NCI-H524 (cell line): ENCODE results near the gene HSD17B2.
"Not testable (repeated sequence)": the region's sequence is repeated elsewhere in the genome, so short reads cannot be mapped to it uniquely, and the experiment has no call there.

ENCODE experiments used
- DNase-seq, 2 experiments: peaks; one replicate each; lab custom pipeline; 2025; lab: John Stamatoyannopoulos, UW

The HSD17B2 gene, protein sequence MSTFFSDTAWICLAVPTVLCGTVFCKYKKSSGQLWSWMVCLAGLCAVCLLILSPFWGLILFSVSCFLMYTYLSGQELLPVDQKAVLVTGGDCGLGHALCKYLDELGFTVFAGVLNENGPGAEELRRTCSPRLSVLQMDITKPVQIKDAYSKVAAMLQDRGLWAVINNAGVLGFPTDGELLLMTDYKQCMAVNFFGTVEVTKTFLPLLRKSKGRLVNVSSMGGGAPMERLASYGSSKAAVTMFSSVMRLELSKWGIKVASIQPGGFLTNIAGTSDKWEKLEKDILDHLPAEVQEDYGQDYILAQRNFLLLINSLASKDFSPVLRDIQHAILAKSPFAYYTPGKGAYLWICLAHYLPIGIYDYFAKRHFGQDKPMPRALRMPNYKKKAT

DNA sequence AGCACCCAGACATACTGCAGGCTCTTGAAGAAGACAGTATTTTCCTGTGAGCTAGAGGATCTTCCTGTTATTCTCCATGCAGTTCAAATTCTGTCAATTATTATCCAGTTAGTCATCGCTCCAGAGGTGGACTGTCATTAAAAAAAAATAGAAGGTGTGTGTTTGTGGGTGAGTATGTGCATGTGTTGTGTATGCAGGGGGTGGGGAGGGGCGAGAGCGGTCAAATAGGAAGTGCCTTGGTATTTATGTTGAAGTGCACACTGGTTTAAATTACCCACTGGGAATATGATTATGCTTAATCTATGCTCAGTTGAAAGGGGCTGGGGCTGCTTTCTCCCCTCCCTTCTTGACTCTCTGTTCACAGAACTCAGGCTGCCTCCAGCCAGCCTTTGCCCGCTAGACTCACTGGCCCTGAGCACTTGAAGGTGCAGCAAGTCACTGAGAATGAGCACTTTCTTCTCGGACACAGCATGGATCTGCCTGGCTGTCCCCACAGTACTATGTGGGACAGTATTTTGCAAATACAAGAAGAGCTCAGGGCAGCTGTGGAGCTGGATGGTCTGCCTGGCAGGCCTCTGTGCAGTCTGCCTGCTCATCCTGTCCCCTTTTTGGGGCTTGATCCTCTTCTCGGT is at the start of gene HSD17B2:
Gene HSD17B2 (plus strand): TSS at position 273 of the 632 bp plus-strand sequence. CDS start 172 bp downstream, at position 445.
- no peak for DNase-seq

DNA sequence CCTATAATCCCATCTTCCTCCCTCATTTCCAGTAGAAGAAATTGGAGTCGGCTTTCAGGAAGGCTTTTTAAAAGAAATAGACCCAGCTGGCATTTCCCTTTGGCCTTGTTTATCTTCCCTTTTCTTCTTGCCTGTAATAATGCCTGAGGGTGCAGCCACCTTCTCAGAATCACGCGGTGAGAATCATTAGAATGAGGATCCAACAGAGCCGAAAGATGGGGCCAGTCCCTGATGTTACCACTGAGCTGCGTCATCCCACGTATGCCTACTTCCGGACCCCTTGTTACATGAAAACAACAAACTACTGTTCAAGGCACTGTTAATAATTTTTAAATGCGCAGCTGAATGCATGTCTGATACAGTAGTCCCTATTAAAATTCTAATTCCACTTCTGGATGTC is 47.9 kb upstream of the HSD17B2 start:
- DNase-seq = no peak

DNA sequence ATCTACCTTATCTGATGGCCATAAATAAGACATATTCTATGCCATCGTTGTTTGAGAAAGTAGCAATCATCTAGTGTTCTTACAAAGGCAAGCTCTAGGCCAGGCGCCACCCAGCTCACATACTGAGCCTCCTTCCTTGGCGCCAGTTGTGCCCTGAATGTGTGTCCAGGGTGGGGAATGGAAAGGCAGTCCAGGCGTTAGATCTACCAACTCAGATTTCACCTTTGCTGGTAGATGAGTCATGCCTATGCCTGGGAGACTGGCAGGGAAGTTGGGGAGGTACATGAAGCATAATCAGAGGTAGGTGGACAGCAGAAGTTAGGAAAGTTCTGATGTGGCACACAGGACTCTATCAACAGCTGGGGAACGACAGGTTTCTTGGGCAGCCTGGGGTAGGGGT is 47.3 kb upstream of the HSD17B2 start:
- DNase-seq = no peak

DNA sequence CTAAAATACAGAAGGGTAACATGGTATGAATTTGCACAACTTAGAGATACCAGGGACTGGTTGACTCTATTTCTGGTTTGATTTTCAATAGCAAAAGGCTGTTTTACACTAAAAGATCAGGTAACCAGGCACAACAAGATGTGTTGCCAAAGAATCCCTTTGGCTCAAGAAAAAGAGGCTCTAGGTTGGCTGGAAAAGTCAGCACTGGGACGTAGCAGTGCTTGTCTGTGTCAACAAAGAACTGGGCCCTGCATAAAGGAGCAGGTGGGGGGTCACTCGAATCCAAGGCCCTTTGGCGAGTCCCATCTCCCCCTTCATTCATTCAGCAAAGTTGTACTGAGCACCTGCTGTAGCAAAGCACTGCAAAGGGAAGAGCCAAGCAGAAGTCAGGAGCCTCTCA is 42.2 kb upstream of the HSD17B2 start:
- no peak for DNase-seq

DNA sequence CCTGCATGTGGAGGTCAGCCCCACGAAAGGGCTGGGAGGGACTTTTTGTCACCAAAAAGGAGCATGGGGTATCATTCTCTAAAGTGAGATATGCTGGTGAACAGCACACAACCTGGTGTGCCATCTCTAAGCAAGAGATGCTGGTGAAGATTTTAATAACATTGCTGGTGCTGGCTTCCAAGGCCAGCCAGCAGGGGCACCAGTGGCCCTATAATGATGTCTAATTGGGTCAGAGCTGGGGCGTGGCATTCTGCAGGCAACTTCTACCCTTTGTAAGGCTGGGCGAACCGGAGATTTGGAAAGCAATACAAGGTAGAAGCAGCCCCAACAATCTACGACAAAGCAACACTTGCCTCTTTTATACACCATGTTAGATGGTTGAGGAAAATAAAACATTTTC is 40.6 kb upstream of the HSD17B2 start:
- DNase-seq = peak in 1 of 2 experiments; percentile 39

DNA sequence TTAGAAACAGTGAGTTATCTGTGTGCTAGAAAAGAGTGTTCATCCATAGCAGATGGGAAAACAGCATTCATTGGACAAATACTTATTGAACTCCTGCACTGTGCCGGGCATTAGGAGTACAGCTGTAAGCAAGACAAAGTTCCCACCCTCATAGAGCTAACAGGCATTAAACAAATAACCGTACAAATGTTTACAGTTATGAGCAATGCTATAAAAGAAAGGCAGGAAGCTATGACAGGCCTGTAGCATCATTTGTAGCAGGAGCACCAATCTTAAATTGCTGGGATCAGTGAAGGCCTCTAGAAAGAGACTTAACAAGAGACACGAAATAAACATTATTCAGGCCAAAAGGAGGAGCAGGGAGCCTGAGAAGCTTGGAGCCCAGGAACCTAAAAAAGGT is 39.4 kb upstream of the HSD17B2 start:
- DNase-seq = no peak

DNA sequence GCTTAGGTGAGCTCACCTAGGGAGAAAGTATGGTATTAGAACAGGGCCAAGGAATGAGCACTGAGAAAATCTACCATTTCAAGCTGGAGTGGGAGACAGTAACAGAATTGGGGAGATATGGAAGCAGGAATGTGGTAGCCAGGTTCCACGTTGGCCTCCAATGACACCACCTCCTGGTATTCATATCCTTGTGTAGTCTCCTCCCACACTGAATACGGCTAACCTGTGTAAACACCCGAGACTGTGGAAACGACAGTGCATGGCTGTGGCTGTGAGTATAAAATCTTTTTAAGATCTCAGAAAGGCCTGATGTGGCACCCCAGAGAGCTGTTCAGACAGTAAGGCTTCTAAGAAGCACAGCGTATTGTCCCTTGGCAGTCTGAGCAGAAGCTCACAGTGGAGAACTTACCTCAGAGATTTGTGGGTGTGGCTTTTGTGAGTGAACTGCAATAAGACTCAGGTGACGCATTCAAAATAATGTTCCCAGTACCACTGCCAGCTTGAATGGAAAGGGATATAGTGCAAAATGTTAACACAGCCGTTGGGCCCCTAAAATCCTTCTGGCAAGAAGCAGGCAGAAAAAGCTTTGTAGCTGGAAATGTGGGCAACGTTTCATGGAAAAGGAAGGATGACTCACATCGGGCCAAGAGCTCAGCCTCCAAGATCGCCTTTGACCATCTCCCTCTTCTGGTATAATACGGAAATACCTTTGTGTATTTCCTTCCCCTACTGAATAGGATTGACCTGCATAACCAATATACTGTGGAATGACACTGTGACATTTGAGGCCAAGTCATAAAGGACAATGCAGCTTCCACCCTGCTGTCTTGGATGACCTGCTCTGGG is 38.2 kb upstream of the HSD17B2 start:
- peak in 1 of 2 experiments; percentile 11 for DNase-seq

DNA sequence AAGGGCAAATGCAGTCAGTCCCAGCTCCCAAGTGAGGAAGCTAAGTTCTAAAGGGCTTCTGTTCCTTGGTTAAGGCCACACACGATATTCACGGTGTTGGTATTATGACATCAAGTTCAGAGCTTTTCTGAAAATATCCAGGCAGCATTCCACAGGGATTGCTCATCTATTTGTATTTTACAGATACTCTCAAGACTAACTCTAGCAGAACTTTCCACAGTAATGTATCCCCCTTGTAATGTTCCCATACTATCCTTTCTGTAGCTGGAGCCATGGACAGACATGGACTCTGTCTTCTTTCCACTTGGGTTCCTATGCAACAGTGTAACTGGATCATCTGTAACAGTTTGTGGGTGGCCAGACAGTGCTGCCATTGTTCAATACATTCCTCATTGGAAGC is 37.3 kb upstream of the HSD17B2 start:
- DNase-seq = no peak

DNA sequence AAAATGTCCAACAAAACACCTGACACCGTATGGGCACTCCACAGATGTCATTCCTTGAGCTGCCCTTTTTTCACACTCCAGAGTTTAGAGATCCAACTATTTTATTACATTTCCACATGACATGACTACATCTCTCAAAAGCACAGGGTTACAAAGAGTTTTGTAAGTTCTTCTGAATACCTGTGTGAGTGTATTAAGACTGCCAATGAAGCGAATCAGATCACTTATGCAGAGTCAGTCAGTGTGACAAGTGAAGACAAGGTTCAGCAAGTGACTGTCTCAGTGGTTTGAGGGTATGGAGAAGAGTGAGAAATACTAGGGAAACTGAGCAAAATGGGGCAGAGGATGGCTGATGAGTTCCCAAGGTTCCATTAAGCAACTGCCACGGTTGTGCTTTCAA is 32.2 kb upstream of the HSD17B2 start:
- no peak for DNase-seq

DNA sequence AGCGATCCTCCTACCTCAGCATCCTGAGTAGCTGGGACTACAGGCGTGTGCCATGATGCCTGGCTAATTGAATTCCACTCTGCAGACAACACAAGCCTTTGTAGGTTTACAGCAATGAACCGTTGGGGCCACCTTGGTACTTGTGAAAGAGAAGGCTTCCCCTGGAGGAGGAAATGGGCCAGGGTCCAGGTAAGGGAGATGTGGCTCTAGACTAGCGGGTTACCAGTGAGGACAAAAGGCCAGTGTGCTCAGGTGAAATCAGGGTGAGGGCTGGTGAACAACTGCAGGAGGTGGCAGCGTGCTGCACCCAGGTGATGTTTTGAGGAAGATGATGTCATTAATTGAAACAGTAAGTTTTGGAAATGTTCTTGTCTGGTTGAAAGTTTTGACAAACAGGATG is 30.5 kb upstream of the HSD17B2 start:
- no peak for DNase-seq

DNA sequence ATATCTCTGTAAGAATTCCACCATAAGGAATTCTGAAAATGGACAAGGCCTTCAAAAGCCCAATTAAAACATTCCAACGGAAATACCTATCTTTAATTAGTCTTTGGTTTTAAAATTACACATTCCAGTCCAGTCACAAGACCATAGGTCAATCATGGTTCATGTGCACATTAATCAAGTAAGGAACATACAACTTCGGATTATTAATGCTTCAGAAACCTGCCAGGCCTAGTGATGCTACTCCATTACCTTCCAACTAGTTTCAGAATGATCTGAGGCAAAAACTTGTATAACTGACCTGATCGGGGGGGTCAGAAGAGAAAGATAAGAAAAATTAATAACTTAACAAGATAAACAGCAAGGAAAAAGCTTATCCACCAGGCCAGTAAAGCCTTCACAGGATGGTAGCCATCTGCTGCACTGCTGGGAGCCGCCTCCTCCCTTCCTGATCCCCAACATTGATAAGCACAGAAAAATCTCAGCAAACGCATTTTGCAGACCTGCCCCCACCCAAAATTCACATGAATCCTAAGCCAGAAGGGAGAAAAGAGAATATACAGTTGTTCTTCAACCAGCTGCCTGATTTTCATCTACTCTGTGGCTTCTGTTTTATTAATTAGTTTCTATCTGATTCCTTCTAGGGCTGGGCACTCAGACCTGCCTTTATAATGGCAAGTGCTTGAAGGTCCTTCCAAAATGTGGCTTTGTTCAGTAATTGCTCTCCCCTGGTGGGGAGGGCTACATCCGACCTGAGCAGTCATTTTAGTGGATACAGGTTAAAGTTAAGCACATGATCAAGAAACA is 29.8 kb upstream of the HSD17B2 start:
- peak; percentile 46 to 79 for DNase-seq

DNA sequence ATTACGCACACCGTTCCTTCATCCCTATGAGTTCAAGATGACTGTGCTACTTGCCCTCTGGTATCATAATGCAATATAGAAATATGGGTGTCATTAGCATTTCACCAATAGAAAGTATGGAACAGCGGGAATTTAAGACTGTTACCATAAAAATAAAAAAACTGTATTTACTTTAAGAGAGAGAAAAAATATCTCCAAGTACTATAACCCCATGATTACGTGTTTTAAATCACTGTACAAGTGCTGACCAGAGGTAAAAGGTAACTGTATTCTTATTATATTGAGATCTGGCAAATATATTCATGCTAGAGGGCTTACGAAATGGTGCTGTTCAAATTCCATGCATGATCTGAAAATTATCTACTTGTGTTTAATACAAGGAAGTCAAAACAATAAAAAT is 29.0 kb upstream of the HSD17B2 start:
- DNase-seq = no peak

DNA sequence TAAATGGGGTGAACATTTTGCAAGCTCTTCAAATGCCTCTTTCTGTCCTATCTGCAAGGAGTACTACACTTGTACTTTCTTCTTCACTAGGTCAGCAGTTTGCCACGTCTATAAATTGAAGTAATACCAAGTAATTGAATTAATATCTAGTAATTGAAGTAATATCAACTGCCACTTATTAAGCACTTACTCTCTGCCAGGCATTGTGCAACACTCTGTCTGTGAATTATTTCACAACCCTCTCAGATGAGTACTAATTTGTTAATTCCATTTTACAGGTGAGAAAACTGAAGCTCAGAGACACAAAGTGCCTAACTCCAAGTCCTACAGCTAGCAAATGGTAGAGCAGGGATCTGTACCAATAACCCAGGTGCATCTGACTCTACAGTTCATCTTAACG is 27.9 kb upstream of the HSD17B2 start:
- DNase-seq = no peak

DNA sequence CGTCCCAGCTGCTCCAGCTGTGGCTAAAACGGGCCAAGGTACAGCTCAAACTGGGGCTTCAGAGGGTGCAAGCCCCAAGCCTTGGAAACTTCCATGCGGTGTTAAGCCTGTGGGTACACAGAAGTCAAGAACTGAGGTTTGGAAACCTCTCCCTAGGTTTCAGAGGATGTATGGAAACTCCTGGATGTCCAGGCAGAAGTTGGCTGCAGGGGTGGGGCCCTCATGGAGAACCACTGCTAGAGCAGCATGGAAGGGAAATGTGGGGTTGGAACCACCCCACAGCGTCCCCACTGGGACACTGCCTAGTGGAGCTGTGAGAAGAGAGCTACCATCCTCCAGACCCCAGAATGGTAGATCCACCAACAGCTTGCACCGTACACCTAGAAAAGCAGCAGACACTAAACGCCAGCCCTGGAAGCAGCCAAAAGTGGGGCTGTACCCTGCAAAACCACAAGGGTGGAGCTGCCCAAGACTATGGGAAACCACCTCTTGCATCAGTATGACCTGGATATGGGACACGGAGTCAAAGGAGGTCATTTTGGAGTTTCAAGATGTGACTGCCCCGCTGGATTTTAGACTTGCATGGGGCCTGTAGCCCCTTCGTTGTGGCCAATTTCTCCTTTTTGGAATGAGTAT is 26.0 kb upstream of the HSD17B2 start:
- no peak for DNase-seq

DNA sequence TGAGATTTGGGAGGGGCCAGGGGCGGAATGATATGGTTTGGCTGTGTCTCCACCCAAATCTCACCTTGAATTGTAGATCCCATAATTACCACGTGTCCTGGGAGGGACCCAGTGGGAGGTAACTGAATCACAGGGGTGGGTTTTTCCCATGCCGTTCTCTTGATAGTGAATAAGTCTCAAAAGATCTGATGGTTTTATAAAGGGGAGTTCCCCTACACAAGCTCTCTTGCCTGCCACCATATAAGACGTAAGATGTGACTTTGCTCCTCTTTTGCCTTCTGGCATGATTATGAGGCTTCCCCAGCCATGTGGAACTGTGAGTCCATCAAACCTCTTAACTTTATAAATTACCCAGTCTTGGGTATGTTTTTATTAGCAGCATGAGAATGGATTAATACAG is 25.3 kb upstream of the HSD17B2 start:
- not testable (repeated sequence) for DNase-seq

DNA sequence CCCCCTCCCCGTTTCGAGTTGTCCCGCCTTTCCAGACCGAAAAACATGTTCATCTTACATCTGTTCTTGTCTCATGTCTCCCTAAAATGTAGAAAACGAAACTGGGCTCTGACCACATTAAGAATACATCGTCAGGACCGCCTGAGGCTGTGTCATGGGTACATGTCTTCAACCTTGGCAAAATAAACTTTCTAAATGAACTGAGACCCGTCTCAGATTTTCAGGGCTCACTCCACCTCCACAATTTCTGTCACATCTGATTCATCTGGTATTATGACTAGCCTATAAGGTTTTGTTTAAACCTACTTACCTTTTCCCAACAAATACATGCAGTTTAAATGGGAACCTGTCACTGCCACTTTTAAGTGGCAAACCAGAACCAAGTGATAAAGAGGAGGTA is 24.4 kb upstream of the HSD17B2 start:
- DNase-seq = no peak

DNA sequence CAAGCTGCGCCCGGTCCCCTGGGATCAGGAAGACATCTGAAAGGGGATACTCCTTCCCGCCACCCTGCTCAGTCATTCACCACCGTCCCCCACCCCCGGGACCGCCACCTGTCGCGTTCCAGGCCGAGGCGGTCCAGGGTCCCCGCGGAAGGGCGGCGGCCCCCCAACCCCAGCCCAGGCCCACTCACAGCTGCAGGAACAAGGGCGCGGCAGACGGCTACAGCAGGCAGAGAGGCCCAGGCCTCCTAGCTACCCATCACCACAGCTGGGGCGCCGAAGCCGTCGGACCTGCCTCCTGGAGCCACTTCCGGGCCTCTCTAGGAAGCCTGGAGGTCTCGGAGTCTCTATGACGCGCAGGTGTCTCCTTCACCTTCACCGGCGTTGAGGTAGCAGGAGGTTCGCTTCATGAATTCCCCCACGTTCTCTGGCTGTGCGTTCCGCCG is 23.8 kb upstream of the HSD17B2 start, which contains the start of gene SDR42E1:
Gene SDR42E1 (minus strand): TSS at position 272 of the 443 bp plus-strand sequence. CDS start 10,612 bp downstream, outside the sequence.
- peak; percentile 63 to 88 for DNase-seq

DNA sequence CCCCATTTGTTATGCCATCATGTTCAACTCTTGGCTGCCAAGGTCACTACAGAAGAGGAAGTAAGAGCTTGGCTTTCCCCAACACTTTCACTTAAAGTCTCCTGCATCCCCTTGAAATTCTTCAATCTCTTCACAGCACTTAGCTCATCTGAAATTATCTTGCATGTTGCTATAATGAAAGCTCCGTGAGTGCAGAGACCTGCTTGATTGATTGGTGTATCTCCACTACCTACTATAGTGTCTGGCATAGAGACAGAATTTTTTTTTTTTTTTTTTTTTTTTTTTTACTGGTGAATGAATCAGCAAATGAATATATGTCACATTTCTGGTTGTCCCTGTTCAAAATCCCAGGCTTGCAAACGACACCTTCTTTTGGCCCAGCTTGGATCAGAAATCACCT is 21.9 kb upstream of the HSD17B2 start:
- no peak for DNase-seq

DNA sequence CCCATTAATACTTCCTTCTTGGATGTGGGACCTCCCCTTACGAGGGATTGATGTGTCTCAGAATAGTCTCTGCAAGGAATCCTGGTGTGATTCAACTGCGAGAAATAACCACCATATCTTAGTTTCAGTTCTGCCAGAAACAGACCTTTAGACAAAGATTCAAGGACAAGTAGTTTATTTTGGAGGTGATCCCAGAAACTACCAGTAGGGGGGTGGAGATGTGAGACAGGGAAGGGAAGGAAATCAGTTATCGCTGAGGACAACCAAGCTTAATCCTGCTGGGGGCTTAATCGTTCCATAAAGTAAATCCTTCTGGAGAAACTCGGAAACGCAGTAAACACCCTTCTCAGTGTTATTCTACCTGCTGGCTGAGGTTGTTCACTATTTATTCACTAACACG is 18.8 kb upstream of the HSD17B2 start:
- peak; percentile 24 to 51 for DNase-seq

DNA sequence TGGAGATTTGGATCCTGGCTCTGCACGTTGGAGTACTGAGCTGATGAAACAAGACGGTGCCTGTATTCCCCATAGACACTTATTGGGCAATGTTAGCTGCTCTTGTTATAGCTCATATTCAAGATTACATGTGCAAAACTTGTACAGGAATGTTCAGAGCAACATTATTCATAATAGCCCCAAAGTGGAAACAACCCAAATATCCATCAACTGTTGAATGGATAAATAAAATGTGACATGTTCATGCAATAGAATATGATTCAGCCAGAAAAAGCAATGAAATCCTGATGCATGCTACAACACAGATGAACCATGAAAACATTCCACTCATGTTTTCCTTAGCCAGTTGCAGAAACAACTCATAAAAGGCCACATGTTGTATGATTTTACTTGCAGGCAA is 18.1 kb upstream of the HSD17B2 start:
- DNase-seq = no peak

DNA sequence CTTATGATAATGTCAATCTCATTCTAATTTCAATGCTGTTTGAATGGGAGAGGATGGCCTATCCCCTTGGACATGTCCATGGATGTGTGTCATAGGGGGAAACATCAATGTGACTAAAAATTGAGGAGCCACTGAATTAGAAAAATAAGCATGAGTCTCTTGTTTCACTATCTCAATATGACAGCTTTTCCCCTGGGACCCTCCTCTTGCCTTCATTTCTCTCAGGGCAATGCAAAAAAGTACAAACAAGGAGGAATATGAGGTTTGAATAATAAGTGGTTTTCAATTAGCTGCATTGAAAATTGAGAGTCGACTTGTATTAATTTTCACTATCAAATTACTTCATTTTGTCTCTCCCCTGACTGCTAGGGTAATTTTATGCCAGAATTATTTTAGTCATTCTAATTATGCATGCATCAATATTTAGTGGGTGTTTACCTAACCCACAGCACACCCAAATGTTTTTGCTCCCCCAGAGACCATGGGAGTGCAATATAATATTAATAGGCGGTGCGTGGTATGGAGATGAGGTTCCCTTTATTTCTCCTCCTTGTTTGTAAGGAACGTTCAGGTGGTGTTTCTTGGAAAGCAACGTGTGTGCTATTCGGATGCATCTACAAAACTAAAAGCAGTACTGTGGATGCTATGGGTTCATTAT is 17.0 kb upstream of the HSD17B2 start:
- DNase-seq = no peak
